Activated CD4-positive, CD25-positive, alpha-beta regulatory T cell (primary cell): ENCODE results near the gene C20orf204.
"Not testable (repeated sequence)": the region's sequence is repeated elsewhere in the genome, so short reads cannot be mapped to it uniquely, and the experiment has no call there.

Experiments
- DNase-seq, 4 experiments: peaks; one replicate each; lab custom pipeline; 2025; lab: John Stamatoyannopoulos, UW

Gene C20orf204, protein sequence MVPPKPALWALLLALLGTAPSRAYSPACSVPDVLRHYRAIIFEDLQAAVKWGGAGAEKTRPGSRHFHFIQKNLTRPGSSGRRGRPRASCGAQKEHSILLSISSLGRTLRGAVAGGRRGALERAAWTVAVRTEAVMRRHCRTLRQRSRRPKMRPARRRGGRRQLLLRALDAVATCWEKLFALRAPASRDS

DNA sequence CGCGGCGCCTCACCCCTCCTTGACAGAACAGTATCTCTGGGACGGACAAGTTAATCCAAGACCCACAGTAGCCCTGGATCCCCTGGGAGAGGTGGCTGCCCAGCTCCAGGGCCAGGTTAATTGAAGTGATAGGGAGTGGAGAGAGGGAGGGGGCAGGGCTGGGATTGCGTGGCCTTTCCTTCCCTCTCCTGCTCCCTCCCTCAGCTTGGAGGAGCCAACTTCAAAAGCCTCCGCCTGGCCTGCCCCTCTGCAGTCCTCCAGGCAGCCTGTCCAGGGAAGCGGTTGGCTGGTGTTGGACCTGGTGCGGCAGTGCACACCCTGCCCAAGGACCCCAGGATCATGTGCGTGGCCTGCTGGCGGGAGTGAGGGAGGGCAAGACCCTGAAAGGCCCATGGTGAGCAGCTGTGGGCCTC is at the start of gene C20orf204:
C20orf204 (plus strand) TSS at position 250 of the 413 bp plus-strand sequence; CDS start at position 392, 142 bp downstream.
- no peak for DNase-seq

DNA sequence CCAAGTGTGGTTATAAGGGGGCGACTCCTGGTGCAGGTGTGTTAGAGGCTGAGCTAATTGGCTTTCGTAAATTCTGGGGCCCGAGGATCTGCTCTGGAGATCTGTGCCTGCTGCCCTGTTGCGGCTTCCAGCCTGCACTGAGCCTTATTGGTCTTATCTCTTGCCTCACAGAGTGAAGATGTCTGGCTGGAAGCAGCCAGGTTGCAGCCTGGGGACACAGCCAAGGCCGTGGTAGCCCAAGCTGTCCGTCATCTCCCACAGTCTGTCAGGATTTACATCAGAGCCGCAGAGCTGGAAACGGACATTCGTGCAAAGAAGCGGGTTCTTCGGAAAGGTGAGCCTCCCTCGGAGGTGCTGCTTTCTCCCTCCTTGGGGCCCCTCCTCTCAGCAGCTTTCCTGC is 35.1 kb upstream of the C20orf204 start:
- no peak for DNase-seq

DNA sequence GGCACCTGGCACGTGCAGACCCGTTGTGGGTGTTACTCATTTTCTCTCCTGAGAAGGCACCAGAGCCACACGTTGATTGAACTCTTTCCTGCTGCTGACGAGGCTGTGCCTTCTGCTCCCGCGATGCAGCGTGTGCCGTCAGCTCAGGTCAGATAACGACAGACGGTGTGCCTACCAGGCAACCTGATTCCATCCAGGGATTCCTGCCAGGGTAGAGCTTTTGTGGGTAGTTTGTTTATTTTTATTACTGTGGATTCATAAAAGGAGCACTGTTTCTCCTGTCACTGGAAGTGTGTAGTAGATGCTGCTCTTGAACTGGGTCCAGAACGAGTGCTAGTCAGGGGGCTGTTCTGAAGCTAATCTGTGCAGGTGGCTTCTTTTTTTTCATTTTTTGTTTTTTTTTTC is 34.4 kb upstream of the C20orf204 start:
- DNase-seq = no peak

DNA sequence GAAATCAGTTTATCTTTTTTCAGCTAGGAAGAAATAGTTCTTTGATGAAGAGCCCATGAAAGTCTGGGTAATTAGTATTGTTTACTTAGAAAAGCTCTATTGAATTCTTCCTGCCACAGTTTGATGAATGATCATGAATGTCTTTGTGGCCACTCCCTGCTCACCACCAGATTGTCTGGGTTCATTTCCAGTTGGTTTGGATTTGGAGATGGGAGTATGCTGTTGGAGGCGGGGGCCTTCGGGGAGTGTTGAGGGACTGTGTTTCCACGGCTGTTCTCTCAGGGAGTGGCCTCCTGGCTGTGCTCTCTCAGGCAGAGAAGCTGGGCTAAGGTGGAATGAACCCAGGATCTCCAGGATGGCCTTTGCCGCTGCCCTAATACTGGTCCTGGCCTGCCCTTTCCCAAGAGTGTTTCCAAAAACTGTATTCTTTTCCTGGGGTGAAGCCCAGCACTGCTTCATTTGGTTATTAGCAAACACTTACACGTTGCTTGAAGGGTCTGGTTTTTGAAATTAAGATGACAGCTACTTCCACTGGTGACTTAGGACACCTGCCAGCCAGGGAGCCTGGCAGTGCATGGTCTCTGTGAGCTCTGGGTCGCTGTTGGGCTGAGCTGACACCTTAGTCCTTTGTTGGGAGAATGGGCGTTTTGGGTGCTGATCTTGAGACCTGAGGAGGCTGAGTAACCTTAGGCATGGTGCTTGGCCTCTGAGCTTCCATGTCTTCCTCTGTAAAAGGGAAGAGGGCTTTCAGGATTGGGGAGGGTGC is 31.8 kb upstream of the C20orf204 start:
- no peak for DNase-seq

DNA sequence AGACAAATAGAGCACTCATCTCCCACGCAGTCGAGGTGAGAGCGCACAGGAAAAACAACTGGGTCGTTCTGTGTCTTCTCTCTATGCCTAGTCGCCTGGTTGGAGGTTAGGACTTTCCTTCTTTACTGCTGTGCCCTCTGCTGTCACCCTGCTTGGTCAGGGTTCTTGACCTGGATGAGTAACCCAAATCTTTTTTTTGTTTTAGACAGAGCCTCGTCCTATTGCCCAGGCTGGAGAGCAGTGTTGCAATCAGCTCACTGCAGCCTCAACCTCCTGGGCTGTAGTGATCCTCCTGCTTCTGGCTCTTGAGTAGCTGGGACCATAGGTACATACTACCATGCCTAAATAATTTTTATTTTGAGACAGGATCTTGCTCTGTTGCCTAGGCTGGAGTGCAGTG is 30.6 kb upstream of the C20orf204 start:
- DNase-seq = no peak

DNA sequence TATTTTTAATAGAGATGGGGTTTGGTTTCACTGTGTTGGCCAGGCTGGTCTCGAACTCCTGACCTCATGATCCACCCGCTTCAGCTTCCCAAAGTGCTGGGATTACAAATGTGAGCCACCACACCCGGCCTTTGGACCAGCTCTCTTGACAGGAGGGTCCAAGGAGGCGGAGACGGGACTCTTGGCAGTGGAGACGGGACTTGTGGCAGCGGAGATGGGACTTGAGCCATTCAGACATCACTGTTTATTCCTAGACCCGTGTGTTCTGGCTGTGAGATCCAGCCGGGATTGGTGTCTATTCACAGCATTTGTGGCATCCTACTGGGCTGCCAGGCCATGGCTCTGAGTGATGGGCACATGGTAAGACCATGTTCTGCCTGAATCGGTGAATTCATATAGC is 29.5 kb upstream of the C20orf204 start:
- DNase-seq = no peak

DNA sequence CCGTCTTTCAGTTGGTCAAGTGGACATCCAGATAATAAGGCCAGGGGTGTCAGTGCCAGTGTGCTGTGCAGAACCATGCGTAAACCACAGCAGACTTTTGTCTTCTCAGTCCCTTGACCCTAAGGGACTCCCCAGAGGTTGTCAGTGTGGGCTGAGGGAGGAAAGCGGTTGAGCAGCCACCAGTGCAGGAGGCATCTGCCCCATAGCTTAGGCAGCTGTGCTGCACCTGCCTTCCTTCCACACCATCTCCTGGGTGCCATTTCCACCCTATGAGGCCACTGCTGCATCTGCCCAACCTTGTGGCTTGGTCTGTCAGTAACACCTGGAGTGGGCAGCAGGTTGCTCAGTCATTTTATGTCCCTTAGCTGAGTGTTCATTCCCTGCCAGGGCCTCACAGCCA is 29.1 kb upstream of the C20orf204 start:
- DNase-seq = no peak

DNA sequence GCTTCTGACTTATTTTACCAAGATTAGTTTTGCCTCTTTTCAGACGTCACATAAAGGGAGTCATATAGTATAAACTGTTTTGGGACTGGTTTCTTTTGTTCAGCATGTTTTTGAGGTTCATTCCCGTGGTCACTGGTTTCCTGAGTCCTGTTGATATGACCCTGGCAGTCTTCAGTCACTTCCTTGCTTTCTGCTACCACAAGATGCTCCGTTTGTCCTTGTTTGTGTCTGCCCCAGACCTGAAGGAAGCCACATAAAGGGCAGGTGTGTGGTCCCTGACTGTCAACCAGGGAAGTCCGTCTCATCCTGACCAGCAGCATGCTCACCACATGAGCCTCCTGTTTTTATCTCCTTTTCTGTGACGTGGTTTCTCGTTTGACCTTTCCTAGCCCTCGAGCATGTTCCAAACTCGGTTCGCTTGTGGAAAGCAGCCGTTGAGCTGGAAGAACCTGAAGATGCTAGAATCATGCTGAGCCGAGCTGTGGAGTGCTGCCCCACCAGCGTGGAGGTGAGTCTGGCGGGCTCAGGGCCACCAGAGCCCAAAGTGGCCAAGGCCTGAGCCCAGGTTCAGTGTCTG is 26.1 kb upstream of the C20orf204 start:
- no peak for DNase-seq

DNA sequence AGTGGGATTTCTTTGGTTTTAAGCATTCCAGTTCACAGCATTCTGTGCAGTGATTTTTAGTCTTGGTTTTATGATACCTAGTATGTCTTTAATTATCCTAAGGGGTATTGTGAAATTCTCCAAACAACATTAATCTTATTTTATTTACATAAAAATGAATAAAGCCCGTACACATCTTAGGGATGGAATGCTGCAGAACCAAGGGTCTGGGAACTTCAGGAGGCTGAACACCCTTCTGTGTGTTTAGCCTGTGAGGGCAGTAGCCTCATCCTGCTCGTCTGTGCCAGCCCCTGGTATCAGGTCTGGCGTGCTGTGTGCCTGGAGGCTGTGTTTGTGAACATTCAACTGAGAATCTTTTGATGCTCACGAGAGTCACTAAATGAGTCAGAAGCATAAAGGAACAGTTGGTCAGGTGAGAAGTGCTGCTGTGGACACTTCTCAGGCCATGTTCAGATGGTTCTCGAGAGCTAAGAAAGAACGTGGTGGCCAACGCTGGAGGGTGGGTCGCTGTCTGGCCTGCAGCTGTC is 25.2 kb upstream of the C20orf204 start:
- DNase-seq = no peak

DNA sequence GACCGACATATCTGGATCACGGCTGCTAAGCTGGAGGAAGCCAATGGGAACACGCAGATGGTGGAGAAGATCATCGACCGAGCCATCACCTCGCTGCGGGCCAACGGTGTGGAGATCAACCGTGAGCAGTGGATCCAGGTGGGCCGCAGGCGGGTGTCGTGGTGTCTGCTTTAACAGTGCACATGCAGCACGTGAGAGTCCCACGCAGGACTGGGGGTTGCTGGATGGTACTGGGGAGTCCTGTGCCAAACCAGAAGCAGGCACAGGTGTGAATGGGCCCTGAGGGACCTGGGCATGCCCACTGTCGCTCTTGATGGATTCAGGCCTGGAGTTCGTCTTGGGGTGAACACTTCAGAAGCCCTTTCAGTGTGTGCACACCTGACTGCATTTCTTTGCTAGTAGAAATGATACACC is 24.6 kb upstream of the C20orf204 start:
- DNase-seq = no peak

DNA sequence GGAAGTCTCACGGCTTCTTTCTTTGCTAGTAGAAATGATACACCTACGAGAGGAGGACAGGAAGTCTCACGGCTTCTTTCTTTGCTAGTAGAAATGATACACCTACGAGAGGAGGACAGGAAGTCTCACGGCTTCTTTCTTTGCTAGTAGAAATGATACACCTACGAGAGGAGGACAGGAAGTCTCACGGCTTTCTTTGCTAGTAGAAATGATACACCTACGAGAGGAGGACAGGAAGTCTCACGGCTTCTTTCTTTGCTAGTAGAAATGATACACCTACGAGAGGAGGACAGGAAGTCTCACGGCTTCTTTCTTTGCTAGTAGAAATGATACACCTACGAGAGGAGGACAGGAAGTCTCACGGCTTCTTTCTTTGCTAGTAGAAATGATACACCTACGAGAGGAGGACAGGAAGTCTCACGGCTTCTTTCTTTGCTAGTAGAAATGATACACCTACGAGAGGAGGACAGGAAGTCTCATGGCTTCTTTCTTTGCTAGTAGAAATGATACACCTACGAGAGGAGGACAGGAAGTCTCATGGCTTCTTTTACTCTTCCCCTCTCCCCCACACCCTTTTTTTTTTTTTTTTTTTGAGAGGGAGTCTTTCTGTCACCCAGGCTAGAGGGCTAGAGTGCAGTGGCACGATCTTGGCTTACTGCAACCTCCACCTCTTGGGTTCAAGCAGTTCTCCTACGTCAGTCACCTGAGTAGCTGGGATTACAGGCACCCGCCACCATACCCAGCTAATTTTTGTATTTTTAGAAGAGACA is 23.4 kb upstream of the C20orf204 start:
- not testable (repeated sequence) for DNase-seq

DNA sequence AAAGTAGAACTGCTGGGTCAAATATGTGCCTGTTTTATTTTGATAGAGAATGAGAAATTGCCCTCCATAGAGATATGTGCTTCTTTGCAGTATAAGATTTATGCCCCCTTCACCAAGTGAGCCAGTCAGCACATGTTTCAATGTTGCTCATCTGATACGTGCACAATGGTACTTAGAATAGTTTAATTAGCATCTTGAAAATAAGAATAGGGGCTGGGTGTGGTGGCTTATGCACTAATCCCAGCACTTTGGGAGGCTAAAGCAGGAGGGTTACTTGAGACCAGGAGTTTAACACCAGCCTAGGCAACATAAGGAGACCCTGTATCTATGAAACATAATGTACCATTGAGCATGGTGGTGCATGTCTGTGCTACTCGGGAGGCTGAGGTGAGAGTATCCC is 20.3 kb upstream of the C20orf204 start:
- DNase-seq = no peak

DNA sequence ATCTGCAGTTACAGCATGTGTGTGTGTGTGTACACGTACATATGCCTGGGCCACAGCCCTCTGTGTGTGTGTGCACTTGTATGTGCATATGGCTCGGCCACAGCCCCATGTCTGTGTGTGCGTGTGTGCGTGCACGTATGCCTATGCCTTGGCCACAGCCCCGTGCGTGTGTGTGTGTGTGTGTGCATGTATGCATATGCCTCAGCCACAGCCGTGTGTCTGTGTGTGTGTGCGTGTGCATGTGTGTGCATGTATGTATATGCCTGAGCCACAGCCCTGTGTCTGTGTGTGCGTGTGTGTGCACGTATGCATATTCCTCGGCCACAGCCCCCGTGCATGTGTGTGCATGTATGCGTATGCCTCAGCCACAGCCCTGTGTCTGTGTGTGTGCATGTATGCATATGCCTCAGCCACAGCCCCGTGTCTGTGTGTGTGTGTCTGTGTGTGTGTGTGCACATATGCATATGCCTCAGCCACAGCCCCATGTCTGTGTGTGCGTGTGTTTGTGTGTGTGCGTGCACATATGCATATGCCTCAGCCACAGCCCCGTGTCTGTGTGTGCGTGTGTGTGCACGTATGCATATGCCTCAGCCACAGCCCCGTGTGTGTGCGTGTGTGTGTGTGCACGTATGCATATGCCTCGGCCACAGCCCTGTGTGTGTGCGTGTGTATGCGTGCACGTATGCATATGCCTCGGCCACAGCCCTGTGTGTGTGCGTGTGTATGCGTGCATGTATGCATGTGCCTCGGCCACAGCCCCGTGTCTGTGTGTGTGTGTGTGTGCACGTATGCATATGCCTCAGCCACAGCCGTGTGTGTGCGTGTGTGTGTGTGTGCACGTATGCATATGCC is 14.6 kb upstream of the C20orf204 start:
- DNase-seq = no peak

DNA sequence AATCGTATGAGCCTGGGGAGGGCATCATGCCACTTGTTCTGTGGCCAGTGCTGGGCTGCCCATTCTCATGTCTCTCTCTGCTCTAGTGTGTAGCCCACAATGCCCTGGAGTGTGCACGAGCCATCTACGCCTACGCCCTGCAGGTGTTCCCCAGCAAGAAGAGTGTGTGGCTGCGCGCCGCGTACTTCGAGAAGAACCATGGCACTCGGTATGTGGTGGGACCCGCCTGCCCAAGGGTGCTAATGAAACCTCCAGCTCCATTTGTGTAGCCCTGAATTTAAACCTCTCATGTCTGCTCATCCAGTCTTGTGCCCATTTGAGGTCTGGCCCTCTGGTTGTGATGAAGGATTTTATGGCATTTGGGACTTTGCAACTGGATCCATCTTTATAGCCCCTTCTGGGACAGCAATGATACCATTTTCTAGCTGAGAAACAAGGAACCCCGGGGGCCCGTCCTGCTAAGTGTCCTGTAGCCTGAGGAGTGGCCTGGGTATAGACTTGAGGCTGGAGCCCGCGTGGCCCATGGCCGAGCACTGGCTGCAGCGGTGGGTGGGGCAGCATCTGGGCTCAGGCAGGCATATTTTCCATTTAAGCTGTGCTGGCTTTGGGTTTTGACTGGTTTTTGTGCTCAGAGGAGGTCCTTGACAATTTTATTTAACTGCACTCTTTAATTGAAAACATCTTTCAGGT is 13.2 kb upstream of the C20orf204 start:
- no peak for DNase-seq

DNA sequence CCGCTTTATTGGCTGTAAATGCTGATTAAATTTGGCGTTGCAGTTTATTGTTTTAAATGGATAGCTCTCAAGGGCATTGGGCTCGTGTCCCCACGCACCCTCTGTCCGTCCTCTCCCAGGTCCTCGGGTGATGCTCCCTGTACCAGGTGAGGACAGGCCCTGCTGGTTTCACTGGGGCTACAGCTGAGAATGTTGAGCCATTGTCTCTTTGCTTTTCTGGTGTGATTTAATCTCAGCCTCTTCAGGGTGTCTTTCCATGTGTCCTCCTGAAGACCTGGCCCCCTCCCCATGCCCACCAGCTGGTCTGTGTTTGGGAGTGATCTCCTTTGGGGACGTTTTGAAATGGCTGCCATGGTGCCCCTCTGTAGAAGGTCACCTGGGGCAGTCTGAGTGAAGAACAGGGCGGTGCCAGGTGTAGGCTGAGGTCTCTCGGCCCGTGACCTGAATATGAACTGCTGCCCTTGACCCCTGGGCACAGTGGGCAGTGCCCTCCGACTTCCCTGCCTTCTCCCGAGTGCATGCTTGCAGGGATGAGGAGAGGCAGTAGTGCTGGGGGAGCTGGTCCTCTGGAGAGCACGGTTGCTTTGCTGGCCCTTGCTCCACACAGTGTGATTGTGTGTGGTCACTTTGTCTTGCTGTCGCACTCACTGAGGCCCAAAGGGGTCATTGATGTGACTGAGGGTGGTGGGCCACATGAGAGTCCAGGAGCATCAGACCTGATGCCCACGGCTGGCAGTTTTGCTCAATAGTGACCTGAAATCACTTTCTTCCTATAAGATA is 12.4 kb upstream of the C20orf204 start:
- no peak for DNase-seq

DNA sequence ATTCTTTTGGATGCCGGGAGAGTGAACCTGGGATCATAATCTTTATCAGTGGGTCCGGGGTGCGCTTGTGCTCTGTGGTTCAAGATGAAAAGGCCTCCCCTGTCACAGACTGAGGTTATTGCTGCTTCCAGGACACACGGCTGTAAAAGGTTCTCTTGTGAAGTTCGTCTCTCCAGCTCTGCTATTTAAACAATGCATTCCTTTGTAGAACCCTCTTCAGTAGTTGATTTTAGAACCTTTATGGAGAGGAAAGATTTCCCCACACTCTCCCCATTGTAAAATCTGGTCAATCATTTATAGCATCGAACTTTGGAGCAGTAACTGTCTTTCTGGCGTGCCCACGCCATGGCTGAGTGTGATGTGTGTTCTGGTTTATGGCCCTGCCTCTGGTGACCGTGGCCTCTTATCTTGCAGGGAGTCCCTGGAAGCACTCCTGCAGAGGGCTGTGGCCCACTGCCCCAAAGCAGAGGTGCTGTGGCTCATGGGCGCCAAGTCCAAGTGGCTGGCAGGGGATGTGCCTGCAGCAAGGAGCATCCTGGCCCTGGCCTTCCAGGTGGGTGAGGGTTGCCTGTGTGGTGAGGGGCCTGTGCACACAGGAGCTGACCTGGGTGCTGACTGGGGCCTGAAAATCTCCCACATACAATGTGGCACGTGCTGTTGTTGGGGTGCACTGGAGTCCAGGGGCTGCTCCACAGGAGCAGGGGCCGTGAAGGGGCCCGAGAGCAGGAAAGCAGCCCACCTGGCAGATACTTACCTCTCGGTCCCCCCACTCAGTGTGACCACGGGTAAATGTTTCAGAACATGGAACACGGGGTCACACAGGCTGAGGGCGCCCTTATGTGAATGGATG is 11.6 kb upstream of the C20orf204 start:
- DNase-seq = no peak

DNA sequence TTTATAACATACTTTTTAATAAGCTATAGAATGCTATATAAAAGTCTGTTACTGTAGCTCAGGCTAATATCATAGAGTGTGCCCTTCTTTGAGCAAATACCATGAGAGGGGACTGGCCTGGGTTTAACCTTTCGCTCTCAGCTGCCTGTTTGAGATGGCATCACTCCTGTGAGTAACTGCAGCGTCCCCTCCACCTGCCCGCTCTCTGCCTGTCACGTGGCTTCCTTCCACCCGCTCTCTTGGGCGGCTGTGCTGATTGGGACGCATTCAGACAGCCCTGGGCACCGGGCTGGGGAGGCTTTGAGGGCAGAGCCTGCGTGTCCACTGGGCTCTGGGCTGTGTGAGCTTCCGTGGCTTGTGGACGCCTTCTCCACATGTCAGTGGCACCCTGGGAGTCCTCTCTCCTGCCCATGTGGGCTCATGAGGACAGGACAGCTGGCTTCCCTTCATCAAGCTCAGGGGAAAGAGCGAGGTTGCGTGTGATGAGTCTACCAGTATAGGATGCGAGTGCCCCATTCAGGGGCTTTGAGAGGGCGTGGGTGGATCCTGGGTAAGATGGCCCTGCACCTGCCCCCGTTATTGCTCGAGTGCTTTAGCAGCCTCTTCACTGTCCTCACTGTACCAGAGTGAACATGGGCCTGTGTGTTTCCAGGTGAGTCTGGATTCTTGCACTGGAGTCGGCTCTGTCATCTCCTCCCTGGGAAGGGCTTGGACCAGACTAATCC is 10.7 kb upstream of the C20orf204 start:
- no peak for DNase-seq

DNA sequence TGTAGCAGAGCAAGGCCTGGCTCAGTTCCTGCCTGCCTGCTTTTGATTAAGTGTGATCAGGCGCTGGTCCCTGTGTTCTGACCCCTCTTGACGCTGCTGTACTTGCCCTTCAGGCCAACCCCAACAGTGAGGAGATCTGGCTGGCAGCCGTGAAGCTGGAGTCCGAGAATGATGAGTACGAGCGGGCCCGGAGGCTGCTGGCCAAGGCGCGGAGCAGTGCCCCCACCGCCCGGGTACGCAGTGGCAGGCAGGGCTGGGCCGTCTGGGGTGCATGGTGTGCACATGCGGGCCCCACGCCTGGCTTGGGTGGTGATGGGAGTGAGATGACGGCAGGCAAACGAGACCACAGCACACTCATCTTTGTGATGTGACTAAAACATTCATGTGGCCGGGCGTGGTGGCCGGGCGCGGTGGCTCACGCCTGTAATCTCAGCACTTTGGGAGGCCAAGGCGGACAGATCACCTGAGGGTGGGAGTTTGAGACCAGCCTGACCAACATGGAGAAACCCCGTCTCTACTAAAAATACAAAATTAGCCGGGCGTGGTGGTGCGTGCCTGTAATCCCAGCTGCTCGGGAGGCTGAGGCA is 10.1 kb upstream of the C20orf204 start:
- DNase-seq = no peak
